ENCODE results near the gene ARID5A. TPM values are rescaled to one million over a fixed set of nuclear protein-coding genes. Genes with fewer than 3 reads are reported as not detected.

Gene ARID5A
- polyA plus RNA-seq, 1 donor from 2014 or later = not detected

GRCh38 chr2:96591494-96591893 lies 54.9 kb downstream of the ARID5A start:
- Histone ChIP-seq H3F3A (ENCODE audit: insufficient read depth, low read length, poor library complexity, severe bottlenecking) (no peaks in the 10 kb centered on the region), H3K9ac (ENCODE audit: low read length) (no peak overlapping the region), H3K27ac (ENCODE audit: low read length) (no peak overlapping the region), H3K4me2 (ENCODE audit: low read length) (no peak overlapping the region), H2AFZ (ENCODE audit: low read depth, low read length) (no peak overlapping the region), H3K9me2 (ENCODE audit: insufficient read depth, low read length) (no peaks in the 10 kb centered on the region), H3K36me3 (ENCODE audit: insufficient read depth, low read length) (peaks cover 8% of the 10 kb centered on the region), H3K27me3 (ENCODE audit: insufficient read depth, low read depth, low read length) (no peaks in the 10 kb centered on the region), H3K79me2 (replicated peaks; ENCODE audit: insufficient read depth, low read length) (no peaks in the 10 kb centered on the region), H3K4me3 (ENCODE audit: low read length) (no peak overlapping the region), H4K20me1 (ENCODE audit: insufficient read depth) (no peaks in the 10 kb centered on the region), H3K9me3 (ENCODE audit: low read length) (no peaks in the 10 kb centered on the region)
- TF ChIP-seq CTCF (IDR thresholded peaks at IDR 0.05; ENCODE audit: poor library complexity, severe bottlenecking) (no peak), EZH2 (IDR thresholded peaks at IDR 0.05; ENCODE audit: borderline replicate concordance, insufficient read depth, low read length, poor library complexity, severe bottlenecking) (no peak), RAD21 (conservative IDR thresholded peaks at IDR 0.05) (no peak), TAF1 (IDR thresholded peaks at IDR 0.05; ENCODE audit: low read depth) (no peak), SMC3 (conservative IDR thresholded peaks at IDR 0.05; ENCODE audit: poor library complexity) (no peak), MXI1 (conservative IDR thresholded peaks at IDR 0.05; ENCODE audit: poor library complexity, severe bottlenecking) (no peak), REST (IDR thresholded peaks at IDR 0.05; ENCODE audit: borderline replicate concordance) (no peak), EP300 (conservative IDR thresholded peaks at IDR 0.05; ENCODE audit: poor library complexity, severe bottlenecking) (no peak), POLR2AphosphoS5 (IDR thresholded peaks at IDR 0.05) (no peak)

- Histone ChIP-seq H2AFZ (ENCODE audit: low read depth, low read length) (no peak overlapping the region), H3K27me3 (ENCODE audit: insufficient read depth, low read depth, low read length) (no peaks in the 10 kb centered on the region), H3F3A (ENCODE audit: insufficient read depth, low read length, poor library complexity, severe bottlenecking) (no peaks in the 10 kb centered on the region), H3K9me3 (ENCODE audit: low read length) (no peaks in the 10 kb centered on the region), H3K36me3 (ENCODE audit: insufficient read depth, low read length) (peaks cover 8% of the 10 kb centered on the region), H3K79me2 (replicated peaks; ENCODE audit: insufficient read depth, low read length) (no peaks in the 10 kb centered on the region), H3K9me2 (ENCODE audit: insufficient read depth, low read length) (no peaks in the 10 kb centered on the region), H3K4me2 (ENCODE audit: low read length) (no peak overlapping the region), H3K9ac (ENCODE audit: low read length) (no peak overlapping the region), H3K27ac (ENCODE audit: low read length) (no peak overlapping the region), H4K20me1 (ENCODE audit: insufficient read depth) (no peaks in the 10 kb centered on the region), H3K4me3 (ENCODE audit: low read length) (no peak overlapping the region)
- no peak for TF ChIP-seq MXI1 (conservative IDR thresholded peaks at IDR 0.05; ENCODE audit: poor library complexity, severe bottlenecking)
- no peak for TF ChIP-seq TAF1 (IDR thresholded peaks at IDR 0.05; ENCODE audit: low read depth)
- TF ChIP-seq POLR2AphosphoS5 (IDR thresholded peaks at IDR 0.05) = no peak
- no peak for TF ChIP-seq EZH2 (IDR thresholded peaks at IDR 0.05; ENCODE audit: borderline replicate concordance, insufficient read depth, low read length, poor library complexity, severe bottlenecking)
- no peak for TF ChIP-seq RAD21 (conservative IDR thresholded peaks at IDR 0.05)
- TF ChIP-seq CTCF (IDR thresholded peaks at IDR 0.05; ENCODE audit: poor library complexity, severe bottlenecking) = no peak
- TF ChIP-seq REST (IDR thresholded peaks at IDR 0.05; ENCODE audit: borderline replicate concordance) = no peak
- no peak for TF ChIP-seq SMC3 (conservative IDR thresholded peaks at IDR 0.05; ENCODE audit: poor library complexity)
- no peak for TF ChIP-seq EP300 (conservative IDR thresholded peaks at IDR 0.05; ENCODE audit: poor library complexity, severe bottlenecking)
Measured at GRCh38 chr2:96594282-96594681, 57.7 kb downstream of the ARID5A start.
